SKM-1 (cell line): ENCODE measurements around the gene GPR155.

Experiments
- DNase-seq: peaks from one replicate; lab custom pipeline; 2025; ENCODE audit not compliant: unreplicated experiment; lab: John Stamatoyannopoulos, UW

The GPR155 gene, protein sequence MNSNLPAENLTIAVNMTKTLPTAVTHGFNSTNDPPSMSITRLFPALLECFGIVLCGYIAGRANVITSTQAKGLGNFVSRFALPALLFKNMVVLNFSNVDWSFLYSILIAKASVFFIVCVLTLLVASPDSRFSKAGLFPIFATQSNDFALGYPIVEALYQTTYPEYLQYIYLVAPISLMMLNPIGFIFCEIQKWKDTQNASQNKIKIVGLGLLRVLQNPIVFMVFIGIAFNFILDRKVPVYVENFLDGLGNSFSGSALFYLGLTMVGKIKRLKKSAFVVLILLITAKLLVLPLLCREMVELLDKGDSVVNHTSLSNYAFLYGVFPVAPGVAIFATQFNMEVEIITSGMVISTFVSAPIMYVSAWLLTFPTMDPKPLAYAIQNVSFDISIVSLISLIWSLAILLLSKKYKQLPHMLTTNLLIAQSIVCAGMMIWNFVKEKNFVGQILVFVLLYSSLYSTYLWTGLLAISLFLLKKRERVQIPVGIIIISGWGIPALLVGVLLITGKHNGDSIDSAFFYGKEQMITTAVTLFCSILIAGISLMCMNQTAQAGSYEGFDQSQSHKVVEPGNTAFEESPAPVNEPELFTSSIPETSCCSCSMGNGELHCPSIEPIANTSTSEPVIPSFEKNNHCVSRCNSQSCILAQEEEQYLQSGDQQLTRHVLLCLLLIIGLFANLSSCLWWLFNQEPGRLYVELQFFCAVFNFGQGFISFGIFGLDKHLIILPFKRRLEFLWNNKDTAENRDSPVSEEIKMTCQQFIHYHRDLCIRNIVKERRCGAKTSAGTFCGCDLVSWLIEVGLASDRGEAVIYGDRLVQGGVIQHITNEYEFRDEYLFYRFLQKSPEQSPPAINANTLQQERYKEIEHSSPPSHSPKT

DNA sequence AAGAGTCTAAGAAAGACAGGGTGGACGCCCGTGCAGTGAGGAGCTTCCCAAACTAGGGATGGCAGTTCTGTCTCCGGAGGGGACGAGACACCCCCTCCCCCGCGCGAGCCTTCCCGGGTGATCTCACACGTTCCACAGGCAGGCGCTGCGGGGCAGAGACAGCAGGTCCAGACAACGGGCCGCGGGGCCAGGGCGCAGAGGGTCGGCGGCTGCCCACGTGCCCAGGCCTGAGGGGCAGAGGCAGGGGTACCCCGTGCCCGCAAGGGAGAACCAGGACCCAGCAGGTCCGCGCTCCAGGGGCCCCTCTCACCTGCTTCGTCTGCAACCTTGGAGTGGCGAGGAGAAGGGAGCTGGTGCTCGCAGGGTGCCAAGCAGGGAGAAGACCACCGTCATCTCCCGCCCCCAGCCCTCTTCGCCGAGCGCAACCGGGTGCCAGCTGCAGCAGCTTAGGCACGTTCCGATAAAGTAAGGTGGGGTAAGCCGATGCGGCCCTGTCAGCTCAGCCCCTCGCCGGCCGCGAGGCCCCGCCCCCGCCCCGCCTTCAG is at the start of gene GPR155:
Gene GPR155 (minus strand): TSS at position 467 of the 545 bp plus-strand sequence. CDS start 5,073 bp downstream, outside the sequence.
- DNase-seq = no peak

- no peak for DNase-seq
These were observed 49.2 kb upstream of the GPR155 start for GRCh38 chr2:174535757-174536703.

- DNase-seq = no peak
These were observed 48.3 kb upstream of the GPR155 start for GRCh38 chr2:174535083-174535482.

DNA sequence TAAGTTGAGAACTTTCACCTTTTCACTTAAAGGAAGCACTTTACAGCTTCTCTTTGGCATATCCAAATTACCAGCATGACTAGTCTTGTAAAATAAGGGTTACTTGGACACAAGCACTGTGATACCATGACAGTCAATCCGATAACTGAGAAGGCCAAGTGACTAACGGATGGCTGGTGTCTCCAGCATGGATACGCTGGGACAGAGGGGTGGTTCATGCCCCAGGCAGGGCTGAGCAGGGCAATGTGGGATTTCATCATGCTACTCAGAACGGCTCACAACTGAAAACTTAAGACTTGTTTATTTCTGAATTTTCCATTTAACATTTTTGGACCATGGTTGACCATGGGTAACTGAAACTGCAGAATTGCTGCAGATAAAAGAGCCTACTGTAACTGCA is 43.1 kb upstream of the GPR155 start:
- no peak for DNase-seq

- DNase-seq = no peak
These were observed 41.1 kb upstream of the GPR155 start for GRCh38 chr2:174527959-174528358.

DNA sequence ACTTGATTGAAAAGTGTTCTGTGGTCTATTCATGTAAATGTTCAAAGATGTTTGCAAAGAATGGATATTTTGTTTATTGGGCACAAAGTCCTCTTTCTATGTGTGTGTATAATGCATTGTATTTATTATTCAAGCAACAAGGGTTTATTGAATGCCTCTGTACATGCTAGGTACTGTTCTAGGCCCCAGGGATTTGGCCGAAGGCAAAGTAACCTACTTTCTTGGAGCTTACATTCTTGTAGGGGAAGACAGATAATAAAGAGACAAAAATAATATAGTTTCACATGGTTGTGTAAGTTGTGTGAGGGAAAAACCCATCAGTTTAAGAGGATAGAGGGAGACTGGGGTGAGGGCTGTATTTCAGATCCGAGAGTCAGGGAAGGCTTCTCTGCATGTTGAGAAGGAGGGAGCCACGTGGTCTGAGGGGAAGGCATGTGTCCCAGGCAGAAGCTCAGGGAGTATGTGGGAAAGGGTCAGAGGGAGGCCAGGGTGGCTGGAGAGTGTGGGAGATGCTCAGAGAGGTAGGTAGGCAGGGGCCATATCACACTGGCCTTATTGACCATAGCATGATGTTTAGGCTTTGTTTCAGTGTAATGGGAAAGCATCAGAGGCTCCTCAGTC is 40.4 kb upstream of the GPR155 start:
- no peak for DNase-seq

DNA sequence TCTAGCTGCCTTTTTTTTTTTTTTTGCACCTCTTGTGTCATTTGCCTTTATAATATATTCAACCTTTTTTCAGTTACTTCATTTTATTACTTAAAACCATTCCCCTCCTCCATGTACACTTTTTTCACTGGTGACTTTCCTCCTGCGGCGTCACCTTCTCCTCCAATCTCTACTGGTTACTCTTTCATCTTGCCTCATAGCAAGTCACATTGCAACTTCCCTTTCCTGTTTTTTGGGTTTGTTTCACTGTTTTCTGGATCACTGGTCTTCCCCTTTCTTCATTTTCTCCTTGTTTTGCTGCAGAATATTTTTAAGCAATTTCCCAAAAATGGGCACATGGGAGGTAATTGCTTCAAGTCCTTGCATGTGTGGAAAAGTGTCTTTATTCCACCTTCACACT is 37.7 kb upstream of the GPR155 start:
- DNase-seq = peak; percentile 37

DNA sequence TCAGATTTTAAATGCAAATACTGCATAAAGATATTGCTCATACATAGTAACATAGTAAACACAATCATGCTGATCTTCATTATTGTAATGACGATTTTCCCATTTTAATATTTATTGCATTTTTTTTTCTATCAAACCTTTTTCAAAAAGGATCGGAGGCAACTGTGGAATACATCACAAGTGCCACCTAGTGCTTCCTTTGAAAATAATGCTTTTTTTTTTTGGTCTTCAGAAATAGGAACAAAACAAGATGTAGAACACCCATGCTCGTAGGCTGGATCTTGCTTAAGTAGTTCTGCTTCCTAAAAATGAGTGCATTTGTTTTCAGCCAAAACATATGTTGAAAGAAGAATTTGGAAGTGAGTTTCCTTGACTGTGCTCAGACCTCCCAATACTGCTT is 35.7 kb upstream of the GPR155 start:
- DNase-seq = peak; percentile 59

GRCh38 chr2:174518395-174518794 is 31.6 kb upstream of the GPR155 start:
- DNase-seq = no peak

GRCh38 chr2:174516501-174517378 is 29.9 kb upstream of the GPR155 start:
- no peak for DNase-seq

GRCh38 chr2:174512345-174512744 is 25.5 kb upstream of the GPR155 start:
- DNase-seq = no peak

DNA sequence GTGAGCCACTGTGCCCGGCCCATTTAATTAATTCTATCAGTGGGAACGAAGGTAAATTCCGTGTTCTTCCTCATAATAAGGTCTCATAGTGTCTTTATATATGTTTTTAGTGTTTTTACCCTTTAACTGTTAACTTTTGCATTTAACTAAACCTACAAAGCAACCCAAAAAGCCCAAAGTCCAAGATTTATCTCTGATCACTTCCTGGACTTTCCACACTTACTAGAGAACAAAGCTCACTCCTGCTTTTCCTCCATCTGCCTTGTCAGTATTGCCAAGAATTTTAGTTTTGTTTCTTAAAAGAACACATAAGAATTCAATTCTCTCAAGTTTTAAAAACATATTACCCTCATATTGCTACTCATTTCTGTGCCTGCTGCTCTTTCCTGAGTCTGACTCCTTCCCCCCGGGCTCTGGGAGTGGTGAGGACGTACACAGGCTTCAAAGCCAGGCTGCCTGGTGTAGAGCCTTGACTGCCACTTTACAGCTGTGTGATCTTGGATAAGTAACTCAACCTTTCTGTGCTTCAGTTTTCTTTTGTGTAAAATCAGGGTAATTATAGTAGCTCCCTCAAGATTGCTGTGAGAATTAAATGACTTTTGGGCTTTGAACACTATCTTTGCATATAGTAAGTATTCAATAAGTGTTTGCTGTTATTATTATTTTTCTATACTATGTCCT is 24.9 kb upstream of the GPR155 start:
- DNase-seq = no peak

GRCh38 chr2:174510583-174511189 is 23.9 kb upstream of the GPR155 start:
- DNase-seq = no peak

DNA sequence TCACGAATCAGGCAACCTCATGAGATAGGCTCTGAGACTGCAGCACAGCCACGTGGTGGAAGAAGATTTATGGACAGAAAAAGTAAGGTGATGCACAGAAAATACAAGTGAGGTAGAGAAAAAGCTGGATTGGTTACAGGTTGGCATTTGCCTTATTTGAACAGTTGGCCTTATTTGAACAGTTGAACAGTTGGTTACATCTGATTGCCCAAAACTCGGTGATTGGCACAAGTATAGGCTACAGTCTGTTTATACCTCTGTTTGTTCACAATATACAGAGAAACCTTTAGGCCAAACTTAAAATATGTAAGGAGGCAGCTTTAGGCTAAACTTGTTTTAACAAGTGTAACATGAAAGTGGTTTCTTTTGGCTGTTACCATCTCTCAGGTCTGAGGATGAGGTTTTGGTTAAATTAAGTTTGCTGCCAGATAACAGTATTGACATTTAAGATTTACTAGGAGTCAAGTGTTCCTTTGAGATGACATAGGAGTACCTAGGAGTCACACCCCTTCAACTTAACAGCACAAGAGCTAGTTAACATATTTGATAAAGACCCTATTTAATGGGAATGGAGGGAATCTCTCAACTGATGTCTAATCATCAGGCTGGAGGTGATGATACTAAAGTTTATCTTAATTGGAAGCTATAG is 16.5 kb upstream of the GPR155 start:
- no peak for DNase-seq

GRCh38 chr2:174499371-174499770 is 12.5 kb upstream of the GPR155 start:
- DNase-seq = no peak

DNA sequence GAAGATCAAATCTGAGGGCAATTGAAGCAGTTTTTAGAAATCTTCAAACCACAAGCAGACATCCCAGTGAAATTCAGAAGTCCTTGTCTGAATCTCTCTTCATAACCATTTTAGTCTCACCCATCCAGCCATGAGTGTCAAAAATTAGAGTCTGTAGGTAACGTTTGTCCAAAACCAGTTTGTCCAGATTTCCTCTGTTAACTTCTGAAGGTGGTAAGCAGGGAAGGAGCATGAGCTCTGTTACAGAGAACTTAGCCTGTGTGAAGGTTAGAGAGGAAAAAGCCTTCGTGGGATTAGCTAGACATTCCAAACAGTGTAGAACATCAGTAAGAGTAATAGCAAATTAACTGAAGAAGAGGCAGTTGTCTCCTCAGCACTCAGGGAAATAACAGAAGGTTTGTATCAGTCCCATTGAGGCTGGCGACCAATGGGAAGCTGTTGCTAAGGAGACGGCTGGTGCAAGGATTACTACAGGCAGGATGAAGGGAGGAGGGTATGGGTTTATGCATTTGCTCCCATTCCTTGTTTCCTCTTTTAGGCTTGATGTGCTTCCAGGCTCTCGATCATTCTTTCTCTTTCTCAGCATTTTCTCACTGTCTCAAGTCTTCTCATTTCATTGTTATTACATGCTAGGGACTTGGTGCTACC is 8.7 kb upstream of the GPR155 start:
- no peak for DNase-seq
